Activated naive CD8-positive, alpha-beta T cell treated with anti-CD3 and anti-CD28 coated beads for 36 hours (primary cell): ENCODE data around the gene NET1. TPM values are rescaled to one million over a fixed set of nuclear protein-coding genes. Genes with fewer than 3 reads are reported as not detected.
A peak's percentile ranks its signal among the peaks of the same experiment; 100 is the strongest.
"Not testable (repeated sequence)": the region's sequence is repeated elsewhere in the genome, so short reads cannot be mapped to it uniquely, and the experiment has no call there.

ENCODE experiments used
- DNase-seq: peaks from one replicate; pipeline ENCODE4 v3.0.0; 2021
- H3K27ac Mint-ChIP-seq: one replicate; pipeline ENCODE4 v1.8.0; 2022; ENCODE audit warnings: mild to moderate bottlenecking, moderate library complexity, mixed read lengths
- H3K27me3 Mint-ChIP-seq: one replicate; pipeline ENCODE4 v1.8.0; 2022; ENCODE audit warnings: mild to moderate bottlenecking, mixed read lengths
- H3K36me3 Mint-ChIP-seq: one replicate; pipeline ENCODE4 v1.8.0; 2021; ENCODE audit warnings: mild to moderate bottlenecking, mixed read lengths
- H3K4me1 Mint-ChIP-seq: one replicate; pipeline ENCODE4 v1.8.0; 2021; ENCODE audit warnings: mixed read lengths
- H3K4me3 Mint-ChIP-seq: one replicate; pipeline ENCODE4 v1.8.0; 2022; ENCODE audit warnings: mild to moderate bottlenecking, moderate library complexity, mixed read lengths
- H3K9me3 Mint-ChIP-seq: one replicate; pipeline ENCODE4 v1.8.0; 2022; ENCODE audit warnings: mixed read lengths
- total RNA-seq, 2 experiments: library from RNA; stranded (reverse); gene quantifications; one replicate each; pipeline ENCODE4 v1.2.3, GENCODE V29; 2021

NET1 gene, protein sequence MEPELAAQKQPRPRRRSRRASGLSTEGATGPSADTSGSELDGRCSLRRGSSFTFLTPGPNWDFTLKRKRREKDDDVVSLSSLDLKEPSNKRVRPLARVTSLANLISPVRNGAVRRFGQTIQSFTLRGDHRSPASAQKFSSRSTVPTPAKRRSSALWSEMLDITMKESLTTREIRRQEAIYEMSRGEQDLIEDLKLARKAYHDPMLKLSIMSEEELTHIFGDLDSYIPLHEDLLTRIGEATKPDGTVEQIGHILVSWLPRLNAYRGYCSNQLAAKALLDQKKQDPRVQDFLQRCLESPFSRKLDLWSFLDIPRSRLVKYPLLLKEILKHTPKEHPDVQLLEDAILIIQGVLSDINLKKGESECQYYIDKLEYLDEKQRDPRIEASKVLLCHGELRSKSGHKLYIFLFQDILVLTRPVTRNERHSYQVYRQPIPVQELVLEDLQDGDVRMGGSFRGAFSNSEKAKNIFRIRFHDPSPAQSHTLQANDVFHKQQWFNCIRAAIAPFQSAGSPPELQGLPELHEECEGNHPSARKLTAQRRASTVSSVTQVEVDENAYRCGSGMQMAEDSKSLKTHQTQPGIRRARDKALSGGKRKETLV
- total RNA-seq = 10 to 100 TPM; 30.6 to 30.7 TPM

DNA sequence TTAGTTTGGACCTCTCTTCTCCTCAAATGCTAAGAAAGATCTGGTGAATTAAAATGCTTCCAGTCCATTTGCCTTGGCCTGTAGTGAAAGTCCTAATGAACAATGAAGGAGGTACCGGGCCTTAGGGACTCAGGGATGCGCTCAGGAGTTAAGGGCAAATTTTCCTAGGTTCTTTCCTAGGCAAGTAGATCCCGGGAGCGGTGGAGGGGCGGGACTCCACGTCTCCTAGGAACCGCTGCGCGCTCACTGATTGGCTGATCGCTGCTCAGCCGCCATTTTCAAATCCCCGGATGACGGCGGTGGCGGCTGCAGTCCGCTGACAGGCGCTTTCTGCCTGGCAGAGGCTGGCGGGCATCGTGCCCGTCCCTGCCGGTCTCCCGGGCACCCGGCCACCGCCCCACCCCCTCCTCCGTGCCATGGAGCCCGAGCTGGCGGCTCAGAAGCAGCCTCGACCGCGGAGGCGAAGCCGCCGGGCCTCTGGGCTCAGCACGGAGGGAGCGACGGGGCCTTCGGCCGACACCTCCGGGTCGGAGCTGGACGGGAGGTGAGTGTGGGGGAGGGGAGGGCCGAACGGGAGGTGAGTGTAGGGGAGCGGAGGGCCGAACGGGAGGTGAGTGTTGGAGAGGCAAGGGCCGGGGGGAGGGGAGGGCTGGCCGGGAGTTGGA lies at the start of gene NET1:
TSS of gene NET1 (plus strand) at position 281 of the 665 bp plus-strand sequence. CDS start at position 417, 136 bp downstream.
- peak within 1 kb of the TSS; percentile 81 for H3K4me3 Mint-ChIP-seq
- peaks cover 7% of the 10 kb centered on the region for H3K36me3 Mint-ChIP-seq
- no peak within 1 kb of the TSS for H3K27ac Mint-ChIP-seq
- peaks cover 1% of the 10 kb centered on the region for H3K4me1 Mint-ChIP-seq
- DNase-seq = peak; percentile 75
- H3K9me3 Mint-ChIP-seq = peaks cover 3% of the 10 kb centered on the region
- H3K27me3 Mint-ChIP-seq = peaks cover 31% of the 10 kb centered on the region

DNA sequence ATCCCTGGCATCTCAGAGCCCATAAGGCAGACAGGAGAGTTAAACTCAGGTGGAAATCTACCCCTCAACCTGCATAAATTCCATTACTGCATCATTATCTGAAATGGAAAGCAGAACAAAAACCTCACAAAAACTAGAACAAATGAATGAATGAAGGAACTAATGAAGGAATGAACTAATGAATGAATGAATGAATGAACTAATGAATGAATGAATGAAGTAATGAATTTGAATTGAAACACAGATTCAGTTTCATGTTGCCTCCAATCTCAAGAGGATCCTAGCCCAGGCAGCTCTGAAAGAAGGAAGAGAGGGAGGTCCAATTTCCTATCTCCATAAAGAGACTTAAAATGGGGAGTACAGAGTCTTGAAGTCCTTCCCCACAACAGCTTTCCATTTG lies 49.5 kb upstream of the NET1 start:
- DNase-seq = no peak
- Mint-ChIP-seq H3K4me1 (peaks cover 4% of the 10 kb centered on the region), H3K27ac (no peak overlapping the region), H3K9me3 (no peaks in the 10 kb centered on the region), H3K27me3 (peaks cover 25% of the 10 kb centered on the region), H3K4me3 (no peak overlapping the region), H3K36me3 (no peaks in the 10 kb centered on the region)

DNA sequence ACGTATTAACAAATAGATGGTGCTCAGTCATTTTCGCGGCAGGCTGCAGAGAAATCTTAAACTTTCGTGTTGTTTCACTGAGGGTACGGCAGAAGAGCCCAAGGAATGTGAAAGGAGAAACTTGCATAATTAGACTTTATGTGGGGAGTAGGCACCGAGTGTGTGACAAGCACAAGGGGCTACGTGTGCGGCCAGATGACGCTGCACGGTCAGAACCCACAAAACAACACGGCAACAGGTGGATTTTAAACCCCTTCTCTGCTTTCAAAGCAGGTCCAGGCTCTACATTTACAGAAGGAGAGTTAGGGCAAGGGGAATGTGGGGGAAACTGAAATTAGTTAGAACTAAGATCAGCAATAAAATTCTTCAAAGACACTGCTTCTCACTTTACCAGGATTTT lies 48.0 kb upstream of the NET1 start:
- no peak for DNase-seq
- Mint-ChIP-seq H3K4me3 (no peak overlapping the region), H3K36me3 (no peaks in the 10 kb centered on the region), H3K27ac (no peak overlapping the region), H3K9me3 (no peaks in the 10 kb centered on the region), H3K27me3 (peaks cover 21% of the 10 kb centered on the region), H3K4me1 (peaks cover 4% of the 10 kb centered on the region)

DNA sequence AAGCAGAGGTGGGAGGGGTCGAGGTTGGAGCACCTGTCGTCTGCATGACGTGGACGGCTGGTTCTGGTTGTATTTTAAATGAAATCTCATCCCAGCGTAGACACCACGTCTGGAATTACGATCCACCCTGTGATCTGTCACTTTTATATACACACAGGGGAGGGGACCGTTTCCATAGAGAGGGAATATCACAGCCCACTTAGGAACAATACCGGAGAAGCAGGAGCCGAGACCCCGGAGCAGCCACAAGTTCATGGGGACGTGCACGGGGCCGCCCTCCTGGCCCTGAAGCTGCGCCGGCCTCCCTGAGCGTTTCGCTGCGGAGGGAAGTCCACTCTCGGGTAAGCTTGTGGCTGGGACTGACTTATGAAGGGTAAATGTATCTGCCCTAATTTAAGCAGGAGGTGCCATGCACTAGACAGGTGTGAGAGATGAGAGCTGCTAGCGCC lies 47.4 kb upstream of the NET1 start, which contains the start of gene UCN3:
TSS of gene UCN3 (plus strand) at position 77 of the 449 bp plus-strand sequence. CDS start 8,755 bp downstream, outside the sequence.
- no peak for DNase-seq
- Mint-ChIP-seq H3K27ac (no peak within 1 kb of the TSS), H3K4me3 (no peak within 1 kb of the TSS), H3K27me3 (peaks cover 21% of the 10 kb centered on the region), H3K36me3 (no peaks in the 10 kb centered on the region), H3K4me1 (peaks cover 4% of the 10 kb centered on the region), H3K9me3 (no peaks in the 10 kb centered on the region)

DNA sequence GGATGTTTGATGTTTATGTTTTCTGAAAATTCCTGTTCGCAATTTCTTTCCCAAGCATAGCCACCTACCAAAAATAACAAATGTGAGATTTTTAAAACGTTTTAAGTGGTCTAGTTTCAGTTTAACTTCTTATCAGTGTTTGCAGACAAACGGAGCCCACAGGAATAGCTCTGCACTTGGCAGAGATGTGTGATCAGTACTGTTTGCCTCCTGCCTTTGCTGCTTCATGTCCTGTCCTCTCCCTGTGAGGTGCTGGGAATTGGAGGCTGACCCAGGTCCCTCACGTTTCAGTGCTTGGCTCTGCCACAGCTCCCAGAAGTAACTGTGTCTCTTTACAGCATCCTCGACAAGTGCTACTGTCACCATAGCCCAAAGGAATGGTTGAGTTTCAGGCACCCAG lies 46.4 kb upstream of the NET1 start:
- DNase-seq = no peak
- Mint-ChIP-seq H3K4me3 (no peak overlapping the region), H3K27me3 (peaks cover 15% of the 10 kb centered on the region), H3K9me3 (peaks cover 6% of the 10 kb centered on the region), H3K27ac (no peak overlapping the region), H3K4me1 (peaks cover 4% of the 10 kb centered on the region), H3K36me3 (no peaks in the 10 kb centered on the region)

DNA sequence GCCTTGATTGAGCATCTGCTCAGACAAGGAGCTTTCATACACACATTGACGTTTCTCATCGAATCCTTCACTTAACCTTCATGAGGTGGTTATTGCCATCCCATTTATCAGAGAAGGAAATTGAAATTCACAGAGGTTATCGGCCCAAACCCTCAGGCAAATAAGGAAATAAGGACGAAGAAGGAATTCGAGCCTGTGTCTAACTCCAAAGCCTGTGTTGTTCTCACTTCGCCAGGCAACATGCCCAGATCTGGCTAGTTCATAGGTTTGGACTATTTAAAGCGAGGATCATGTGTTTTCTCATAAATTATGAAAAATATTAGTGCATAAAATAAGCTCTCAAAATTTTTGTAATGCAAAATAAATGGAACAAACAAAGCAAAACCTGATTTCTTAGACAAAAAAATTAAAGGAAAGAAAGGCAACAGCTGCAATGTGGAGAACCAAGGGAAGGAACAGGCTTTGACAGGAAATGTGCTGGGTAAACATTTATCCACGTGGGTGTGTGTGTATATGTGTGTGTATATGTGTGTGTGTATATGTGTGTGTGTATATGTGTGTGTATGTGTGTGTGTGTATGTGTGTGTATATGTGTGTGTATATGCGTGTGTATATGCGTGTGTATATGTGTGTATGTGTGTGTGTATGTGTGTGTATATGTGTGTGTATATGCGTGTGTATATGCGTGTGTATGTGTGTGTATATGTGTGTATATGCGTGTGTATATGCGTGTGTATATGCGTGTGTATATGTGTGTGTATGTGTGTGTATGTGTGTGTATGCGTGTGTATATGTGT lies 42.8 kb upstream of the NET1 start:
- Mint-ChIP-seq H3K9me3 (peaks cover 7% of the 10 kb centered on the region), H3K4me1 (no peaks in the 10 kb centered on the region), H3K36me3 (no peaks in the 10 kb centered on the region), H3K27me3 (no peaks in the 10 kb centered on the region), H3K4me3 (no peak overlapping the region), H3K27ac (no peak overlapping the region)
- no peak for DNase-seq

DNA sequence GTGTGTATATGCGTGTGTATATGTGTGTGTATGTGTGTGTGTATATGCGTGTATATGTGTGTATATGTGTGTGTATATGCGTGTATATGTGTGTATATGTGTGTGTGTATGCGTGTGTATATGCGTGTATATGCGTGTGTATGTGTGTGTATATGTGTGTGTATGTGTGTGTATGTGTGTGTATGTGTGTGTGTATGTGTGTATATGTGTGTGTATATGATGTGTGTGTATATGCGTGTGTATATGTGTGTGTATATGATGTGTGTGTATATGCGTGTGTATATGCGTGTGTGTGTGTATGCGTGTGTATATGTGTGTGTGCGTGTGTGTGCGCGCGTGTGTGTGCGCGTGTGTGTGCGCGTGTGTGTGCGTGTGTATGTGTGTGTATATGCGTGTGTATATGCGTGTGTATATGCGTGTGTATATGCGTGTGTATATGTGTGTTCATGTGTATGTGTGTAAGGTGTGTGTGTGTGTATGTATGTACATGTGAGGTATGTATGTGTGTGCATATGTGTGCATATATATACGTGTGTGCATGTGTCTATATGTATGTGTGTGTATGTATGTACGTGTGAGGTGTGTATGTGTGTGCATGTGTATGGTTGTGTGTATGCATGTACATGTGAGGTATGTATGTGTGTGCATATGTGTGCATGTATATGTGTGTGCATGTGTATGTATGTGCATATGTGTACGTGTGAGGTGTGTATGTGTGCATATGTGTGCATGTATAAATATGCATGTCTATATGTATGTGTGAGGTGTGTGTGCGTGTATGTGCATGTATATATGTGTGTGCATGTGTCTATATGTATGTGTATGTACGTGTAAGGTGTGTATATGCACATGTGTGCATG lies 41.6 kb upstream of the NET1 start:
- Mint-ChIP-seq H3K36me3 (no peaks in the 10 kb centered on the region), H3K27ac (no peak overlapping the region), H3K27me3 (no peaks in the 10 kb centered on the region), H3K4me3 (no peak overlapping the region), H3K9me3 (peaks cover 7% of the 10 kb centered on the region), H3K4me1 (no peaks in the 10 kb centered on the region)
- no peak for DNase-seq

DNA sequence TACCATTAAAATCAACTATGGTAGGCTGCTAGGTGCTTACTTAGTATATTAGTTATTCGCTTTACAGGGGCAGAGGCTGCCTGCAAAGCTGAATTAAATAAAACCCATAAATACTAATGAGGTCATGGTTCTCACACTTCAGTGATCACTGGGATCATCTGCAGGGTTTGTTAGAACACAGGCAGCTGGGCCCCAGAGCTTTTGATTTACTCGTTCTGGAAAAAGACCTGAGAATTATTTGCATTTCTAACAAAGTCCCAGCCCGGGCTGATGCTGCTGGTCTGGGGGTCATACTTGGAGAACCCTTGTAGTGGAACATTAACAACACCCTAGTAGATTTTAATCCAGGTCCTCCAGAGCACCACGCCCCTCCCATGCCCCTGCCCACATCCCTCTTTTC lies 39.0 kb upstream of the NET1 start:
- Mint-ChIP-seq H3K27me3 (no peaks in the 10 kb centered on the region), H3K27ac (no peak overlapping the region), H3K36me3 (no peaks in the 10 kb centered on the region), H3K9me3 (peaks cover 7% of the 10 kb centered on the region), H3K4me3 (no peak overlapping the region), H3K4me1 (peaks cover 1% of the 10 kb centered on the region)
- no peak for DNase-seq

DNA sequence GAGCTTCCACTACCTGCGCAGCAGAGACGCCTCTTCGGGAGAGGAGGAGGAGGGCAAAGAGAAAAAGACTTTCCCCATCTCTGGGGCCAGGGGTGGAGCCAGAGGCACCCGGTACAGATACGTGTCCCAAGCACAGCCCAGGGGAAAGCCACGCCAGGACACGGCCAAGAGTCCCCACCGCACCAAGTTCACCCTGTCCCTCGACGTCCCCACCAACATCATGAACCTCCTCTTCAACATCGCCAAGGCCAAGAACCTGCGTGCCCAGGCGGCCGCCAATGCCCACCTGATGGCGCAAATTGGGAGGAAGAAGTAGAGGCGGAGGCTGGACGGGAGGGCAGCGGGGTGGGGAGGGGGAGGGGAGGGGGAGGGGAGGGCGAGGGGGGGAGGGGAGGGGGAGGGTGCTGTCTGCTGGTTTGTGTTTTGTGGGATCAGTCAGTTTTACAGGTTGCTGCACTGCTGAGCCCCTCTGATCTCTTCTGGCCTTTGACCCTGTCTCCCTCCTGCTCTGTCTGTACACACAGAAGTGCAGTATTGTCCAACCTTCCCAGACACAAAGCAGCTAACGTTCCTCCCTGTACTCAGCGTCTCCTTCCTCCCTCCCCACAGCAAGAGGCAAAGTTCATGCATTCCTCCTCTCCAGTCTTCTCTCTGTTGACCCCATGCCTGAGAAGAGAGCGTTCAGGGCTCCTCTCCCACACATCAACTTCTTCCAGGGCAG lies 38.3 kb upstream of the NET1 start:
- peaks cover 1% of the 10 kb centered on the region for H3K4me1 Mint-ChIP-seq
- no peaks in the 10 kb centered on the region for H3K27me3 Mint-ChIP-seq
- H3K27ac Mint-ChIP-seq = no peak overlapping the region
- no peaks in the 10 kb centered on the region for H3K36me3 Mint-ChIP-seq
- H3K4me3 Mint-ChIP-seq = no peak overlapping the region
- no peak for DNase-seq
- peaks cover 7% of the 10 kb centered on the region for H3K9me3 Mint-ChIP-seq

DNA sequence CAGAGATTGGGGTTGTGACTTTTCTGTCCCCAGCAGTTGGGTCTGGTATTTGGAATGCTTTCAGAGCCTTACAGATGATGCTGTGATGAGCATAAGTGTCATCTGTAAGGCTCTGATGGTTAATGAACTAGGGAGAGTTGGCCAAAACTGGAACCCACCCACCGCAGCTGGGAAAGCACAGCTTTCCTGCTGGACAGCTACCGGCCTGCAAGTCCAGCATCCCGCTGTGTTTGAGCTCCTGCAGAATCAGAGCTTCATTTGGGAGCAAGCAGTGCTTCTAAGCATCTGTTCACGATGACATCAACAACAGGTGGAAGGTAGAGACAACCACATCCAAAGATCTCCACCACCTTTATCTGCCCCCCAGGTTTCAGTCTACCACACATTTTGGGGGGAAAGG lies 35.9 kb upstream of the NET1 start:
- H3K4me3 Mint-ChIP-seq = no peak overlapping the region
- H3K27ac Mint-ChIP-seq = no peak overlapping the region
- H3K36me3 Mint-ChIP-seq = no peaks in the 10 kb centered on the region
- no peaks in the 10 kb centered on the region for H3K27me3 Mint-ChIP-seq
- peaks cover 4% of the 10 kb centered on the region for H3K9me3 Mint-ChIP-seq
- DNase-seq = no peak
- peaks cover 1% of the 10 kb centered on the region for H3K4me1 Mint-ChIP-seq

DNA sequence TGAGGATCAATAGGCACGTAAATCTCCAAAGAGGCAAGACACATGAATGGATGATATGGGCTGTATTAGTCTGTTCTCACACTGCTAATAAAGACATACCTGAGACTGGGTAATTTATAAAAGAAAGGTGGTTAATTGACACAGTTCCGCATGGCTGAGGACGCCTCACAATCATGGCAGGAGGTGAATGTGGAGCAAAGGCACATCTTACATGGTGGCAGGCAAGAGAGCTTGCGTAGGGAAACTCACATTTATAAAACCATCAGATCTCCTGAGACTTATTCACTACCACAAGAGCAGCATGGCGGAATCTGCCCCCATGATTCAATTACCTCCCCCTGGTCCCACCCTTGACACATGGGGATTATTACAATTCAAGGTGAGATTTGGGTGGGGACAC lies 33.2 kb upstream of the NET1 start:
- H3K4me1 Mint-ChIP-seq, H3K9me3 Mint-ChIP-seq, H3K27me3 Mint-ChIP-seq, H3K4me3 Mint-ChIP-seq, DNase-seq, H3K36me3 Mint-ChIP-seq, H3K27ac Mint-ChIP-seq: not testable (repeated sequence)

DNA sequence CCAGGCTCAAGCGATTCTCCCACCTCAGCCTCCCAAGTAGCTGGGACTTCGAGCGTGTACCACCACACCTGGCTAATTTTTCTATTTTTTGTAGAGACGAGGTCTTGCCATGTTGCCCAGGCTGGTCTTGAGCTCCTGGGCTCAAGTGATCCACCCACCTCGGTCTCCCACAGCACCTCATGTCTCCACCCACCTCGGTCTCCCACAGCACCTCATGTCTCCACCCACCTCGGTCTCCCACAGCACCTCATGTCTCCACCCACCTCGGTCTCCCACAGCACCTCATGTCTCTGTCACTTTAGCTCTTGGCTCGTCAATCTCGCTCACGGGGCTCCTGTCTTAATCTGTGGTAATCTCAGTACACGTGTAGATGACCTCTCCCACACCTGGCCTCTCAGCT lies 32.0 kb upstream of the NET1 start:
- not testable (repeated sequence) for H3K4me1 Mint-ChIP-seq, H3K27ac Mint-ChIP-seq, DNase-seq, H3K9me3 Mint-ChIP-seq, H3K27me3 Mint-ChIP-seq, H3K36me3 Mint-ChIP-seq, H3K4me3 Mint-ChIP-seq

DNA sequence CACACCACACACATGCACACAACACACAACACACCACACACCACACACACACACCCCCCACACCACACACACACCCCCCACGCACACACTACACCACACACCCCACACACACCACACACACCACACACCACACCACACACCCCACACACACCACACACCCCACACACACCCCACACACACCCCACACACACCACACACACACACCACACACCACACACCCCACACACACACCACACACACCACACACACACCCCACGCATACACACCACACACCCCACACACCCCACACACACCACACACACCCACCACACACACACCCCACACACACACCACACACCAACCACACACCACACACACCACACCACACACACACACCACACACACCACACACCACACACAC lies 31.2 kb upstream of the NET1 start:
- peaks cover 4% of the 10 kb centered on the region for H3K9me3 Mint-ChIP-seq
- H3K4me1 Mint-ChIP-seq = no peaks in the 10 kb centered on the region
- H3K36me3 Mint-ChIP-seq = no peaks in the 10 kb centered on the region
- peaks cover 3% of the 10 kb centered on the region for H3K27me3 Mint-ChIP-seq
- no peak overlapping the region for H3K27ac Mint-ChIP-seq
- no peak overlapping the region for H3K4me3 Mint-ChIP-seq
- DNase-seq = no peak

DNA sequence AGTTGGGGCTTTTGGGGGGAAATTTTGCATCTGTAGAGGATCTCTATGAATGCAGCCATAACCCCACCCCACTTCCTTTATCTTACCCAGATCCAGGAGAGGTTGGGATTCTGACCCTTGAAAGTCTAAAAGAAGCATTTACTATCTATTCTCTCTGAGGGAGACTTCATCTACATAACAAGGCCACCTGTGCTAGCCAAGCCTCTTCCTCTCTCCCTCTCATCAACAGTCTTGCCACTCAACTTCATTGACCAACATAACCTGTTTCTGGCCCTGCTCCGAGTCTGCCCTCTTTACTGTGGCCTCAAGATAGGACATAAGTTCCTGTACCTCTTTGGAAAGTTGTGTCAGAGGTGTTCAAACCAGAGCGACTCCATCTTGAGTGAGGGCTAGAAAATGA lies 27.1 kb upstream of the NET1 start:
- peaks cover 14% of the 10 kb centered on the region for H3K9me3 Mint-ChIP-seq
- H3K36me3 Mint-ChIP-seq = no peaks in the 10 kb centered on the region
- H3K27ac Mint-ChIP-seq = no peak overlapping the region
- no peaks in the 10 kb centered on the region for H3K4me1 Mint-ChIP-seq
- DNase-seq = no peak
- peaks cover 3% of the 10 kb centered on the region for H3K27me3 Mint-ChIP-seq
- no peak overlapping the region for H3K4me3 Mint-ChIP-seq
